ENCODE results near the gene SIGLEC15. TPM values are rescaled to one million over a fixed set of nuclear protein-coding genes. Genes with fewer than 3 reads are reported as not detected.

SIGLEC15 gene
- total RNA-seq, 1 experiment from 2014 or later: 0.13 TPM

- Histone ChIP-seq H2BK20ac (ENCODE audit: low read depth, low read length, poor library complexity, severe bottlenecking) (no peak overlapping the region), H3K14ac (ENCODE audit: insufficient read depth, low read length) (no peak overlapping the region), H2BK120ac (ENCODE audit: low read depth, low read length, poor library complexity, severe bottlenecking) (no peak overlapping the region), H2AK5ac (ENCODE audit: insufficient read length, low read length) (no peak overlapping the region), H3K4me1 (ENCODE audit: insufficient read depth, low read length) (peaks cover 4% of the 10 kb centered on the region; the same call in 1 of the 2 replicates), H3K9ac (ENCODE audit: extremely low read depth, insufficient read length, low read length) (no peak overlapping the region), H3K18ac (ENCODE audit: insufficient read length, low read depth, low read length) (no peak overlapping the region), H4K8ac (replicated peaks; ENCODE audit: insufficient read length, low read depth, low read length) (no peak overlapping the region), H3K23ac (ENCODE audit: insufficient read length, low read depth, low read length) (no peak overlapping the region), H2BK5ac (ENCODE audit: insufficient read length, low read length) (no peak overlapping the region), H3K4me2 (ENCODE audit: insufficient read depth, insufficient read length, low read length) (no peak overlapping the region), H4K91ac (ENCODE audit: insufficient read length, low read depth, low read length) (no peak overlapping the region), H2BK12ac (ENCODE audit: insufficient read length, low read depth, low read length) (no peak overlapping the region), H4K5ac (ENCODE audit: insufficient read length, low read depth, low read length) (no peak overlapping the region), H3K4ac (ENCODE audit: low read depth, low read length) (no peak overlapping the region), H3T11ph (ENCODE audit: low read length) (no peak overlapping the region), H3K27ac (ENCODE audit: insufficient read length, low read depth, low read length) (no peak overlapping the region), H3K23me2 (ENCODE audit: insufficient read length, low read depth, low read length, poor library complexity, severe bottlenecking) (no peaks in the 10 kb centered on the region), H3K79me1 (ENCODE audit: insufficient read depth, low read depth, low read length, poor library complexity, severe bottlenecking) (no peaks in the 10 kb centered on the region), H2BK15ac (ENCODE audit: low read depth, low read length) (no peak overlapping the region), H3K9me3 (ENCODE audit: control insufficient read depth, low read depth, low read length) (no peaks in the 10 kb centered on the region), H2AFZ (ENCODE audit: low read length) (no peak overlapping the region), H3K79me2 (ENCODE audit: insufficient read depth, low read length) (no peaks in the 10 kb centered on the region), H3K56ac (ENCODE audit: insufficient read length, low read depth, low read length) (no peak overlapping the region), H3K27me3 (ENCODE audit: insufficient read depth, low read length) (no peaks in the 10 kb centered on the region), H4K20me1 (ENCODE audit: control insufficient read depth, insufficient read depth, insufficient read length) (no peaks in the 10 kb centered on the region)
- no peaks in the 10 kb centered on the region for H3K36me3 Mint-ChIP-seq (ENCODE audit: insufficient read depth in 1 of 3, low read depth in 3 of 3)
- H3K4me3 Mint-ChIP-seq: no peak overlapping the region
- TF ChIP-seq, protein P1, sequence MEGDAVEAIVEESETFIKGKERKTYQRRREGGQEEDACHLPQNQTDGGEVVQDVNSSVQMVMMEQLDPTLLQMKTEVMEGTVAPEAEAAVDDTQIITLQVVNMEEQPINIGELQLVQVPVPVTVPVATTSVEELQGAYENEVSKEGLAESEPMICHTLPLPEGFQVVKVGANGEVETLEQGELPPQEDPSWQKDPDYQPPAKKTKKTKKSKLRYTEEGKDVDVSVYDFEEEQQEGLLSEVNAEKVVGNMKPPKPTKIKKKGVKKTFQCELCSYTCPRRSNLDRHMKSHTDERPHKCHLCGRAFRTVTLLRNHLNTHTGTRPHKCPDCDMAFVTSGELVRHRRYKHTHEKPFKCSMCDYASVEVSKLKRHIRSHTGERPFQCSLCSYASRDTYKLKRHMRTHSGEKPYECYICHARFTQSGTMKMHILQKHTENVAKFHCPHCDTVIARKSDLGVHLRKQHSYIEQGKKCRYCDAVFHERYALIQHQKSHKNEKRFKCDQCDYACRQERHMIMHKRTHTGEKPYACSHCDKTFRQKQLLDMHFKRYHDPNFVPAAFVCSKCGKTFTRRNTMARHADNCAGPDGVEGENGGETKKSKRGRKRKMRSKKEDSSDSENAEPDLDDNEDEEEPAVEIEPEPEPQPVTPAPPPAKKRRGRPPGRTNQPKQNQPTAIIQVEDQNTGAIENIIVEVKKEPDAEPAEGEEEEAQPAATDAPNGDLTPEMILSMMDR (conservative IDR thresholded peaks at IDR 0.05): no peak
- H3K9me3 Mint-ChIP-seq: peaks cover 0 to 5% of the 10 kb centered on the region in 2 experiments; a peak in 2 of 5 replicates
- H3K27me3 Mint-ChIP-seq (ENCODE audit: low read depth): no peaks in the 10 kb centered on the region; the same call in none of the 2 replicates
- H3K4me1 Mint-ChIP-seq: peaks cover 13 to 19% of the 10 kb centered on the region in 2 experiments
- H3K27ac Mint-ChIP-seq: no peak overlapping the region
- DNase-seq: no peak
- WGBS (ENCODE audit: extremely low coverage, insufficient read length, low lambda C conversion rate): no CpG with 5 or more reads among the region's 1 CpG
Observed at GRCh38 chr18:45821711-45822110, 3.8 kb upstream of the SIGLEC15 start.

Data from H9 (cell line).